Measurements from ENCODE around the gene POLE3.

The POLE3 gene

GRCh38 chr9:113397203-113397631 lies 13.3 kb downstream of the POLE3 start:
- H3K9ac ChIP-seq (ENCODE audit: low read depth, low read length, poor library complexity, severe bottlenecking), result no peak overlapping the region
- peaks cover 27% of the 10 kb centered on the region for H3K4me1 ChIP-seq (ENCODE audit: insufficient read depth, low read length, poor library complexity, severe bottlenecking)
- no peaks in the 10 kb centered on the region for H3F3A ChIP-seq (ENCODE audit: low read depth)
- H3K9me3 ChIP-seq (ENCODE audit: insufficient read depth, low read depth, low read length), result no peaks in the 10 kb centered on the region
- TF ChIP-seq EZH2phosphoT487 (IDR thresholded peaks at IDR 0.05; ENCODE audit: borderline replicate concordance) (no peak), CTCF (conservative IDR thresholded peaks at IDR 0.05; ENCODE audit: low read length) (no peak)
- no peak overlapping the region for H3K4me3 ChIP-seq (ENCODE audit: low read length, poor library complexity, severe bottlenecking)
- H3K9me2 ChIP-seq (replicated peaks; ENCODE audit: low read depth, low read length), result no peaks in the 10 kb centered on the region
- H3K4me2 ChIP-seq (ENCODE audit: low read depth, low read length, poor library complexity, severe bottlenecking), result no peak overlapping the region
- H4K20me1 ChIP-seq (ENCODE audit: insufficient read depth, low read length, poor library complexity, severe bottlenecking), result no peaks in the 10 kb centered on the region
- H3K79me2 ChIP-seq (ENCODE audit: insufficient read depth, low read length), result peaks cover 20% of the 10 kb centered on the region
- no peaks in the 10 kb centered on the region for H3K27me3 ChIP-seq (ENCODE audit: insufficient read depth, low read length, poor library complexity, severe bottlenecking)
- H2AFZ ChIP-seq (ENCODE audit: low read length), result no peak overlapping the region
- H3K36me3 ChIP-seq (ENCODE audit: insufficient read depth, low read length), result no peaks in the 10 kb centered on the region

- no peaks in the 10 kb centered on the region for H3K27me3 ChIP-seq (ENCODE audit: insufficient read depth, low read length, poor library complexity, severe bottlenecking)
- TF ChIP-seq CTCF (conservative IDR thresholded peaks at IDR 0.05; ENCODE audit: low read length) (no peak), EZH2phosphoT487 (IDR thresholded peaks at IDR 0.05; ENCODE audit: borderline replicate concordance) (no peak)
- no peak overlapping the region for H3K9ac ChIP-seq (ENCODE audit: low read depth, low read length, poor library complexity, severe bottlenecking)
Observed at GRCh38 chr9:113395000-113395861, 15.2 kb downstream of the POLE3 start.

GRCh38 chr9:113393281-113393680 lies 17.2 kb downstream of the POLE3 start:
- H3K27me3 ChIP-seq (ENCODE audit: insufficient read depth, low read length, poor library complexity, severe bottlenecking), result no peaks in the 10 kb centered on the region
- no peak overlapping the region for H2AFZ ChIP-seq (ENCODE audit: low read length)
- no peaks in the 10 kb centered on the region for H3K79me2 ChIP-seq (ENCODE audit: insufficient read depth, low read length)
- H3K36me3 ChIP-seq (ENCODE audit: insufficient read depth, low read length), result peaks cover 24% of the 10 kb centered on the region; the same call in 1 of the 2 replicates
- peaks cover 1% of the 10 kb centered on the region for H3K4me1 ChIP-seq (ENCODE audit: insufficient read depth, low read length, poor library complexity, severe bottlenecking)
- no peaks in the 10 kb centered on the region for H3K9me3 ChIP-seq (ENCODE audit: insufficient read depth, low read depth, low read length)
- H3K9ac ChIP-seq (ENCODE audit: low read depth, low read length, poor library complexity, severe bottlenecking), result no peak overlapping the region
- H3F3A ChIP-seq (ENCODE audit: low read depth), result no peaks in the 10 kb centered on the region
- no peaks in the 10 kb centered on the region for H4K20me1 ChIP-seq (ENCODE audit: insufficient read depth, low read length, poor library complexity, severe bottlenecking)
- H3K9me2 ChIP-seq (replicated peaks; ENCODE audit: low read depth, low read length), result no peaks in the 10 kb centered on the region
- no peak overlapping the region for H3K4me3 ChIP-seq (ENCODE audit: low read length, poor library complexity, severe bottlenecking)
- TF ChIP-seq CTCF (conservative IDR thresholded peaks at IDR 0.05; ENCODE audit: low read length), result no peak
- no peak for TF ChIP-seq EZH2phosphoT487 (IDR thresholded peaks at IDR 0.05; ENCODE audit: borderline replicate concordance)
- no peak overlapping the region for H3K4me2 ChIP-seq (ENCODE audit: low read depth, low read length, poor library complexity, severe bottlenecking)

More at GRCh38 chr9:113395000-113395861, 15.2 kb downstream of the POLE3 start:
- H3K4me3 ChIP-seq (ENCODE audit: low read length, poor library complexity, severe bottlenecking), result no peak overlapping the region
- H3F3A ChIP-seq (ENCODE audit: low read depth), result no peaks in the 10 kb centered on the region
- peaks cover 11% of the 10 kb centered on the region; the same call in 1 of the 2 replicates for H3K36me3 ChIP-seq (ENCODE audit: insufficient read depth, low read length)
- H3K9me2 ChIP-seq (replicated peaks; ENCODE audit: low read depth, low read length), result no peaks in the 10 kb centered on the region
- peaks cover 12% of the 10 kb centered on the region for H3K79me2 ChIP-seq (ENCODE audit: insufficient read depth, low read length)
- H3K9me3 ChIP-seq (ENCODE audit: insufficient read depth, low read depth, low read length), result no peaks in the 10 kb centered on the region
- no peaks in the 10 kb centered on the region for H4K20me1 ChIP-seq (ENCODE audit: insufficient read depth, low read length, poor library complexity, severe bottlenecking)
- H3K4me1 ChIP-seq (ENCODE audit: insufficient read depth, low read length, poor library complexity, severe bottlenecking), result peaks cover 20% of the 10 kb centered on the region
- no peak overlapping the region for H2AFZ ChIP-seq (ENCODE audit: low read length)
- H3K4me2 ChIP-seq (ENCODE audit: low read depth, low read length, poor library complexity, severe bottlenecking), result no peak overlapping the region

All from Loucy (cell line).